Breast epithelium (tissue), 4 donors: ENCODE results near the gene NUP107. TPM values are rescaled to one million over a fixed set of nuclear protein-coding genes. Genes with fewer than 3 reads are reported as not detected.

Experiments
- DNase-seq, 2 donors: peaks; one replicate each; pipeline ENCODE4 v3.0.0-alpha.2; 2019; ENCODE audit warnings: low spot score in 2 of 2
- H3K27ac ChIP-seq, 2 donors: fragments of 200-600 bp; sonication (generic) in 1 of 2; one replicate each; pipeline ENCODE4 v1.5.1; 2016 to 2019; ENCODE audit warnings: mild to moderate bottlenecking in 1 of 2
- H3K27me3 ChIP-seq, 2 donors: fragments of 200-600 bp; sonication (generic) in 1 of 2; one replicate each; pipeline versions ENCODE4 v1.5.1 to v1.6.0; 2017 to 2019; ENCODE audit warnings: control low read depth in 1 of 2, mild to moderate bottlenecking in 1 of 2
- H3K36me3 ChIP-seq: fragments of 200-600 bp; one replicate; pipeline ENCODE4 v1.5.1; 2019
- H3K4me1 ChIP-seq, 2 donors: fragments of 200-600 bp; sonication (generic); one replicate each; pipeline ENCODE4 v1.5.1; 2016 to 2019; ENCODE audit warnings: control low read depth in 1 of 2
- H3K4me3 ChIP-seq, 3 donors: fragments of 200-600 bp; sonication (generic); 1 replicate in 2 of 3; 2 replicates in 1 of 3; pipeline ENCODE4 v1.5.1; 2016 to 2019; ENCODE audit warnings: mild to moderate bottlenecking in 3 of 3, moderate library complexity in 2 of 3
- H3K9me3 ChIP-seq, 2 donors: fragments of 200-600 bp; sonication (generic) in 1 of 2; one replicate each; pipeline ENCODE4 v1.5.1; 2016 to 2019; ENCODE audit warnings: control low read depth in 1 of 2
- CTCF ChIP-seq, 3 donors: fragments of 450-650 bp; IDR thresholded peaks; one replicate each; pipeline ENCODE4 v1.5.1; 2016 to 2017; ENCODE audit warnings: antibody characterized with exemption in 3 of 3, mild to moderate bottlenecking in 3 of 3, moderate library complexity in 3 of 3
- POLR2A ChIP-seq: fragments of 450-650 bp; IDR thresholded peaks from one replicate; pipeline ENCODE4 v1.6.1; 2016; ENCODE audit warnings: antibody characterized with exemption, mild to moderate bottlenecking, moderate library complexity
- POLR2AphosphoS5 ChIP-seq, 3 donors: sonication (generic); formaldehyde crosslinking; IDR thresholded peaks; one replicate each; pipeline ENCODE4 v1.6.1; 2017; ENCODE audit warnings: antibody characterized with exemption in 3 of 3
- intact Hi-C: fragments of 100-400 bp; cut with DNase I; formaldehyde crosslinking; loops from one replicate; pipeline ENCODE4 v1.15.1; 2023; ENCODE audit warnings: low total_unique reads
- total RNA-seq, 3 donors: library from RNA; depleted of rRNA; stranded (reverse); fragments of >200 nt; gene quantifications; one replicate each; pipeline ENCODE4 v1.1.0, GENCODE V29; 2016

NUP107 gene
- total RNA-seq, 3 donors from 2014 or later: 44.6 to 62.6 (median 58.7) TPM

- intact Hi-C loops: no loop called here
- TF ChIP-seq POLR2A (no peak), CTCF (IDR thresholded peaks at IDR 0.05) (no peak), POLR2AphosphoS5 (IDR thresholded peaks at IDR 0.05) (no peak)
- H3K27ac ChIP-seq: no peak overlapping the region
- no peaks in the 10 kb centered on the region for H3K27me3 ChIP-seq
- H3K4me3 ChIP-seq: no peak overlapping the region
- no peaks in the 10 kb centered on the region for H3K9me3 ChIP-seq
- H3K4me1 ChIP-seq: no peaks in the 10 kb centered on the region
- no peaks in the 10 kb centered on the region for H3K36me3 ChIP-seq
- DNase-seq: no peak
Observed at GRCh38 chr12:68646484-68646883, 40.3 kb upstream of the NUP107 start.

GRCh38 chr12:68647507-68647906 lies 39.3 kb upstream of the NUP107 start:
- H3K9me3 ChIP-seq: no peaks in the 10 kb centered on the region
- H3K27me3 ChIP-seq: no peaks in the 10 kb centered on the region
- H3K4me3 ChIP-seq: no peak overlapping the region
- no peaks in the 10 kb centered on the region for H3K36me3 ChIP-seq
- no peak for DNase-seq
- intact Hi-C loops: no loop called here
- no peak for TF ChIP-seq POLR2AphosphoS5 (IDR thresholded peaks at IDR 0.05)
- no peak for TF ChIP-seq POLR2A
- no peak for TF ChIP-seq CTCF (IDR thresholded peaks at IDR 0.05)
- no peaks in the 10 kb centered on the region for H3K4me1 ChIP-seq
- H3K27ac ChIP-seq: no peak overlapping the region

- Histone ChIP-seq H3K4me1 (no peaks in the 10 kb centered on the region), H3K27ac (no peak overlapping the region), H3K27me3 (no peaks in the 10 kb centered on the region), H3K4me3 (no peak overlapping the region), H3K9me3 (no peaks in the 10 kb centered on the region), H3K36me3 (no peaks in the 10 kb centered on the region)
- TF ChIP-seq POLR2AphosphoS5 (IDR thresholded peaks at IDR 0.05) (no peak), CTCF (IDR thresholded peaks at IDR 0.05) (no peak), POLR2A (no peak)
- intact Hi-C loops: no loop called here
- no peak for DNase-seq
Observed at GRCh38 chr12:68648179-68648578, 38.6 kb upstream of the NUP107 start.

GRCh38 chr12:68665016-68665569 lies 21.7 kb upstream of the NUP107 start:
- Histone ChIP-seq H3K4me3 (no peak overlapping the region), H3K4me1 (no peaks in the 10 kb centered on the region), H3K36me3 (no peaks in the 10 kb centered on the region), H3K27me3 (no peaks in the 10 kb centered on the region), H3K9me3 (no peaks in the 10 kb centered on the region), H3K27ac (no peak overlapping the region)
- no peak for DNase-seq
- intact Hi-C loops: no loop called here
- TF ChIP-seq POLR2A: no peak
- no peak for TF ChIP-seq POLR2AphosphoS5 (IDR thresholded peaks at IDR 0.05)
- no peak for TF ChIP-seq CTCF (IDR thresholded peaks at IDR 0.05)

- Histone ChIP-seq H3K27me3 (no peaks in the 10 kb centered on the region), H3K4me3 (no peak overlapping the region), H3K9me3 (no peaks in the 10 kb centered on the region), H3K27ac (no peak overlapping the region), H3K4me1 (no peaks in the 10 kb centered on the region), H3K36me3 (no peaks in the 10 kb centered on the region)
- TF ChIP-seq CTCF (IDR thresholded peaks at IDR 0.05) (no peak), POLR2AphosphoS5 (IDR thresholded peaks at IDR 0.05) (no peak), POLR2A (no peak)
- DNase-seq: no peak
- intact Hi-C loops: loop anchor here (2.0 kb wide), 1 partner anchor 34 kb away; no protein-coding TSS in a partner anchor
Observed at GRCh38 chr12:68667291-68667690, 19.5 kb upstream of the NUP107 start.
